SU-DHL-6 (cell line): Measurements from ENCODE around the gene CDH13.

ENCODE experiments used
- H2AFZ ChIP-seq: fragments of 200-600 bp; sonication (generic); 2 replicates; pipeline ENCODE4 v1.6.1; 2014; ENCODE audit warnings: low read depth, mild to moderate bottlenecking, moderate library complexity, mixed read lengths, antibody characterized with exemption, low read length; ENCODE audit not compliant: severe bottlenecking
- H3F3A ChIP-seq: fragments of 200-600 bp; shearing (Covaris generic); 2 replicates; pipeline ENCODE4 v1.6.0; 2016; ENCODE audit warnings: antibody characterized with exemption, mild to moderate bottlenecking; ENCODE audit not compliant: insufficient read depth
- H3K27ac ChIP-seq: fragments of 200-600 bp; sonication (generic); 2 replicates; pipeline ENCODE4 v1.5.1; 2016; ENCODE audit warnings: low read depth, mild to moderate bottlenecking, low read length, moderate library complexity, mixed read lengths
- H3K27me3 ChIP-seq: fragments of 200-600 bp; sonication (generic), shearing (Covaris generic); 2 replicates; pipeline ENCODE4 v1.6.0; 2014; ENCODE audit warnings: mild to moderate bottlenecking, low read length
- H3K36me3 ChIP-seq: fragments of 200-600 bp; sonication (generic); 2 replicates; pipeline ENCODE4 v1.6.1; 2014; ENCODE audit warnings: mild to moderate bottlenecking, low read length, mixed read lengths
- H3K4me2 ChIP-seq: fragments of 300-600, 200-600 bp; shearing (Covaris generic), sonication (generic); 2 replicates; pipeline ENCODE4 v1.6.0; 2014; ENCODE audit warnings: low read length, low read depth, mild to moderate bottlenecking; ENCODE audit not compliant: poor library complexity, severe bottlenecking
- H3K4me3 ChIP-seq: fragments of 200-600 bp; sonication (generic); 2 replicates; pipeline ENCODE4 v1.5.1; 2014; ENCODE audit warnings: antibody characterized with exemption, low read length, mild to moderate bottlenecking, mixed read lengths; ENCODE audit not compliant: insufficient read depth, poor library complexity, severe bottlenecking
- H3K79me2 ChIP-seq: fragments of 200-600 bp; sonication (generic); 2 replicates; pipeline ENCODE4 v1.6.1; 2014; ENCODE audit warnings: mild to moderate bottlenecking, low read length, moderate library complexity; ENCODE audit not compliant: insufficient read depth
- H3K9ac ChIP-seq: fragments of 200-600 bp; sonication (generic); 2 replicates; pipeline ENCODE4 v1.7.0; 2014; ENCODE audit warnings: mild to moderate bottlenecking, low read length
- H3K9me2 ChIP-seq: fragments of 200-600 bp; sonication (generic); replicated peaks from 2 replicates; pipeline ENCODE4 v1.6.1; 2014; ENCODE audit warnings: low read length; ENCODE audit not compliant: insufficient read depth
- H3K9me3 ChIP-seq: fragments of 200-600 bp; sonication (generic); 2 replicates; pipeline ENCODE4 v1.6.1; 2014; ENCODE audit warnings: low read length, mixed read lengths; ENCODE audit not compliant: insufficient read depth
- H4K20me1 ChIP-seq: fragments of 200-600 bp; sonication (generic); 2 replicates; pipeline ENCODE4 v1.6.1; 2014; ENCODE audit warnings: low read depth, mild to moderate bottlenecking, antibody characterized with exemption, low read length, moderate library complexity, mixed read lengths
- EZH2phosphoT487 ChIP-seq: fragments of 200-600 bp; sonication (generic), shearing (Covaris generic); conservative IDR thresholded peaks from 2 replicates; pipeline ENCODE4 v1.6.1; 2018; ENCODE audit warnings: mild to moderate bottlenecking, antibody characterized with exemption, low read length, moderate library complexity, mixed read lengths
- TF ChIP-seq, protein P1 (sequence below): fragments of 200-600 bp; sonication (generic); IDR thresholded peaks from one replicate; pipeline ENCODE4 v1.5.1; 2017; ENCODE audit warnings: antibody characterized with exemption, mild to moderate bottlenecking, low read length, moderate library complexity; ENCODE audit not compliant: insufficient read depth, poor library complexity, severe bottlenecking

Gene CDH13

GRCh38 chr16:82758904-82759303 lies 132.1 kb downstream of the CDH13 start:
- Histone ChIP-seq H4K20me1 (no peaks in the 10 kb centered on the region), H3K4me3 (no peak overlapping the region), H3K9me3 (no peaks in the 10 kb centered on the region), H3K9me2 (no peaks in the 10 kb centered on the region), H3K9ac (no peak overlapping the region), H2AFZ (no peak overlapping the region), H3F3A (no peaks in the 10 kb centered on the region), H3K4me2 (no peak overlapping the region), H3K36me3 (no peaks in the 10 kb centered on the region), H3K27me3 (no peaks in the 10 kb centered on the region), H3K79me2 (no peaks in the 10 kb centered on the region), H3K27ac (no peak overlapping the region)
- TF ChIP-seq, protein P1, sequence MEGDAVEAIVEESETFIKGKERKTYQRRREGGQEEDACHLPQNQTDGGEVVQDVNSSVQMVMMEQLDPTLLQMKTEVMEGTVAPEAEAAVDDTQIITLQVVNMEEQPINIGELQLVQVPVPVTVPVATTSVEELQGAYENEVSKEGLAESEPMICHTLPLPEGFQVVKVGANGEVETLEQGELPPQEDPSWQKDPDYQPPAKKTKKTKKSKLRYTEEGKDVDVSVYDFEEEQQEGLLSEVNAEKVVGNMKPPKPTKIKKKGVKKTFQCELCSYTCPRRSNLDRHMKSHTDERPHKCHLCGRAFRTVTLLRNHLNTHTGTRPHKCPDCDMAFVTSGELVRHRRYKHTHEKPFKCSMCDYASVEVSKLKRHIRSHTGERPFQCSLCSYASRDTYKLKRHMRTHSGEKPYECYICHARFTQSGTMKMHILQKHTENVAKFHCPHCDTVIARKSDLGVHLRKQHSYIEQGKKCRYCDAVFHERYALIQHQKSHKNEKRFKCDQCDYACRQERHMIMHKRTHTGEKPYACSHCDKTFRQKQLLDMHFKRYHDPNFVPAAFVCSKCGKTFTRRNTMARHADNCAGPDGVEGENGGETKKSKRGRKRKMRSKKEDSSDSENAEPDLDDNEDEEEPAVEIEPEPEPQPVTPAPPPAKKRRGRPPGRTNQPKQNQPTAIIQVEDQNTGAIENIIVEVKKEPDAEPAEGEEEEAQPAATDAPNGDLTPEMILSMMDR = no peak
- no peak for TF ChIP-seq EZH2phosphoT487

DNA sequence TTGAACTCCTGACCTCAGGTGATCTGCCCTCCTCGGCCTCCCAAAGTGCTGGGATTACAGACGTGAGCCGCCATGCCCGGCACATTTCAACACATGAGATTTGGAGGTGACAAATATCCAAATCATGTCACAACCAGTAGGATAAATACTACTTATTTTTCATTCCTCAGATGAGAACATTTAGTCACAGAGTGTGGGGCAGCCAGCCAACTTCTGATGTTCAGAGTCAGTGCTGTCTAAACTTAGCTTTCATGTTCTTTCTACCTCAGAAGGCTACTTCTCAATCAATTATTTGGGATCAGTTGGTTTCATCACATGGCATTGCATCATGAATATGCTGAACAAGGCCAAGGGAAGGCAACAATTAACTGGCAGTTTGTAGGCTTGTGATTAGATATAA lies 134.5 kb downstream of the CDH13 start:
- TF ChIP-seq, protein P1 = no peak
- no peak for TF ChIP-seq EZH2phosphoT487
- Histone ChIP-seq H3K9ac (no peak overlapping the region), H4K20me1 (no peaks in the 10 kb centered on the region), H3K4me3 (no peak overlapping the region), H3K9me3 (no peaks in the 10 kb centered on the region), H3K27ac (no peak overlapping the region), H3K27me3 (no peaks in the 10 kb centered on the region), H3K36me3 (no peaks in the 10 kb centered on the region), H2AFZ (no peak overlapping the region), H3K79me2 (no peaks in the 10 kb centered on the region), H3K9me2 (no peaks in the 10 kb centered on the region), H3K4me2 (no peak overlapping the region), H3F3A (no peaks in the 10 kb centered on the region)

DNA sequence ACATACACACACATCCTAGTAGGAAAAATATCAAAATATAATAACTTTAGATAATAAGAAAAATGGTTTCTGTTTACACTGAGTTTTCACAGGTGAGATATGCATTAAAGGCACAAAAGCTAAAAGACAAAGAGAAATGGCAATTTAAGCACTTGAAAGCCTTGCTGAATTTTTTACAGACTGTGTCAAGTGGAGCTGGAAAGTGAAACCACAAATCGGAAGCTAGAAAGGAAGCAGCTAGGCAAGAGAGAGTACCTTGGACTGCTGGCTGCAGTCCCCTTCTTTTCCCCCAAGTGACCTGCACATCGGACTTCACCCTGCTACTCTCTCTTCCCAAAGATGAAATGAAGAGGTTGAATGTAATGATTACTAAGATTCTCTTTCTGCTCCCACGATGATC lies 135.1 kb downstream of the CDH13 start:
- H3K9ac ChIP-seq = no peak overlapping the region
- no peaks in the 10 kb centered on the region for H3K9me3 ChIP-seq
- H3K79me2 ChIP-seq = no peaks in the 10 kb centered on the region
- no peak overlapping the region for H3K27ac ChIP-seq
- no peak overlapping the region for H3K4me2 ChIP-seq
- no peaks in the 10 kb centered on the region for H3K27me3 ChIP-seq
- H3K4me3 ChIP-seq = no peak overlapping the region
- no peaks in the 10 kb centered on the region for H3K36me3 ChIP-seq
- H3K9me2 ChIP-seq = no peaks in the 10 kb centered on the region
- H4K20me1 ChIP-seq = no peaks in the 10 kb centered on the region
- no peaks in the 10 kb centered on the region for H3F3A ChIP-seq
- no peak overlapping the region for H2AFZ ChIP-seq
- no peak for TF ChIP-seq EZH2phosphoT487
- TF ChIP-seq, protein P1 = no peak
